HG03196 (cell line): ENCODE measurements around the gene THOC3.
"Not testable (repeated sequence)": the region's sequence is repeated elsewhere in the genome, so short reads cannot be mapped to it uniquely, and the experiment has no call there.

ENCODE experiments used
- ATAC-seq: cut with Tn5 transposase; IDR thresholded peaks from one replicate; pipeline ENCODE4 v1.9.1; 2021; ENCODE audit not compliant: unreplicated experiment

The THOC3 gene

DNA sequence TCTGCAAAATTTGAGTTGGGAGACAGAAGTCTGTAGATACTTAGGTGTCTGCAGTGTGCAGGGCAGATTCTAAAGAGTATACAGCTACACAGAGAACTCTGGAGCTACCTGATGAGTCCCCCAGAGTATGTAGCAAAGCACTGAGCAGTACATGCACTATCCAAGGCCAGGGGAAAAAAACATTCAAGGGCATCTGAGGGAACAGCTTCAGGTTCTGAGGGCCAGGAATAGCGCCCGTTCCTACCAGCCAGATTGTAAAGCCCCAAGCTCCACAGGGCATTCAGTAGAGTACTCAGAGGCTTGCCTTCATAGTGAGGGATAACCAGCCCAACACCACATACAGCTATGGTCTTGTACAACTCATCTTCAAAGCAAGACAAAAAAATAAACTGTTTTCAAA, 27.5 kb downstream of the THOC3 start:
- not testable (repeated sequence) for ATAC-seq

DNA sequence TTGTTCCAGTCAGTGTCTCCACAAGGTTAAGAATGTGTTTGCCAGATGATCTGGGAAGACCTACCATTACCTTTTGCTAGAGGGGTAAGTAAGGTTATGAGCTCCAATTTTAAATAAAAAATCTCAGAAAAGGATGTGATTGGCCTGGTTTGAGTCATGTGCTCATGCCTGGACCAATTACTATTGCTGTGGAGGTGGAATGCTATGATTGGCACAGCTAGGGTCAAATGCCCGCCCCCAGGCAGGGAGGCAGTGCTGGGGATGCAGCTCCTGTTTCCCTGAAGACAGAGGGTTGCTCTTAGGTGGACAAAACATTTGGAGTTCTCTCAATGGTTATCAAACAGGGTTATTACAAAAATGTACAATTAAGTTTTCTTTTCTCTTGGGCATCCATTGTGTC, 29.6 kb downstream of the THOC3 start:
- not testable (repeated sequence) for ATAC-seq

DNA sequence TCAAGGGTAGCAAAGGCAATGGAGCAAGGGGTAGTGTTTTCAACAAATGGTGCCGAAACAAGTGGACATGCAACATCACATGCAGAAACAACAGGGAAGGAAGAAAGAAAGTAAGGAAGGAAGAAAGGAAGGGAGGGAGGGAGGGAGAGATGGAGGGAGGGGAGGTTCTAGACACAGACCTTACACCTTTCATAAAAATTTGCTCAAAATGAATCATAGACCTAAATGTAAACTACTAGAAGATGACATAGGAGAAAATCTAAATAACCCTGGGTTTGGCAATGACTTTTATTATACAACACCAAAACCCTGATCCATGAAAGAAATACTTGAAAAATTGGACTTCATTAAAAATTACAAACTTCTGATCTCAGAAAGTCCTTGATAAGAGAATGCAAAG, 39.4 kb downstream of the THOC3 start:
- not testable (repeated sequence) for ATAC-seq

DNA sequence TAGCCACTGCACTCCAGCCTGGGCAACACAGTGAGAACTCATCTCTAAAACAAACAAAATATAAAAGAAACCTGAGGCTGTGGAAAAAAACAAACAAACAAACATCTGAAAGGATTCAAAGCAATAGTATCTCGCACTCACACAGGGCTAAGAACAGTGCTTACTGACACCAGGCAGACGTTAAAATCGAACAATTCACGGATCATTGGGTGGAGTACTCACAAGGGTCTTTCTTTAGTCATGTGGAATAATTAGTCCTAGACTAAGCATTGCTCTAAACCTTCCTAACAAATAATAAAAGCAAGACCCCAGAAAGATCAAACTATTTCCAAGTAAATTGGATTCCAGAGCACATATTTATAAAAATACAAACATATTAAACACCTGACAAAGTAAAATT, 43.0 kb downstream of the THOC3 start:
- not testable (repeated sequence) for ATAC-seq

DNA sequence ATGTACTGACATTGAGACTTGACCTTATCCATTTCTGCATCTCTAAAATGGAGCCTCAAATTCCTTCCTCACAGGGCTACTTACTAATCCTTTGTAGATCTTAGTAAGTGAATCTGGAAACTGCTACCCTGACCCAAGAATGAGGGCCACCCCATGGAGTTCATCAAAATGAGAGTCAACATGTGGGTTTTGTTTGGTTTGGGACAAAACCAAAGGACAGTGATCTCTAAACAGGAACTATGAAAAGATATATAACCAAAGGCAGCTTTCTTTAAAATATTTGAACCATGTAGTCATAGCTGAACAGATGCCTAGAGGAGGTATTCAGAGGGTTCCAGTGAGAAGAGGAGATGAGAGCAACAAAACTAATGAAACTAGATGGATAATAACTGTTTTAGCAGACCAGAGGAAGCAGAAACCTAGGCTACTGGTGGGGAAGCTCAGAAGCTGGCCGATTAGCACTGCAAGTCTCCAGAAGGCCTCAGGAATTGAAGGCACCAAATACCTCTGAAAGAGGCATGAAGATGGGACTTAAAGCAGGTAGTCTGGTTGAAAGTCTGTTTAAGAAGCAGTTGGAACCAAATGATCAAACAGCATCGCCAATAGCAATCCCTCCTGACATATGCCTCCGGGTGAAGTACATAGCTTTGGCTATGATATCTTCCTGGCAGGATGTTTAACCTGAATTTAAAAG, 45.8 kb downstream of the THOC3 start:
- no peak for ATAC-seq

DNA sequence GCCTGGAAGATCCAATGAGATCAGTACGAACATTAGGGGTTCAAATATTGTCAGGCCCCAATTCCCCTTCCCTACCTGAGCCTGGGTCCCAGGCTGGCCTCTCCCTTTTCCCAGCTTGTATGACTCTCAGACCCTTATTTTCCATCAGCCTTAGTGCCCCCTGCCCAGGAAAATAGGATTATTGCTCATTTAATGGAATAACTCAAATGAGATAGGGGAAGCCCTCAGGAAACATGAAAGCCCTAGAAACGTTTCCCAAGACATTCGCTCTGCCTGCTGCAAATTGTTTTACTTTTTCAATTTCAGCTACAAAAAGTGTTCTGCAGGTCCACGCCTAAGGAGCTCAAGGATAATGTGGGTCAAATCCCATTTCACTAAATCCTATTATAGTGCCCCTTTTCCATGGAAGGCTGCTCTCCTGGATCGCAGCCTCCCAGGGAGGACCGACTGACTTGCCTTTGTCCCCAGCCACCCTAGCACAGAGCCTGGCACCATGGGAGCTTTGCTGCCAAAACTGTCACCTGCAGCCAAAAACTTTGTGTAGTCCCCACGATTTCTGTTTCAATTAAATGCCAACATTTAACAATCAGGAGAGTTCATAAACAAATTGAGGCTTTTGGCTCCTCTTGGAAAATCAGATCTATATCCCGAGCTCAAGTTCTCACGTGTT, 46.9 kb downstream of the THOC3 start:
- no peak for ATAC-seq

DNA sequence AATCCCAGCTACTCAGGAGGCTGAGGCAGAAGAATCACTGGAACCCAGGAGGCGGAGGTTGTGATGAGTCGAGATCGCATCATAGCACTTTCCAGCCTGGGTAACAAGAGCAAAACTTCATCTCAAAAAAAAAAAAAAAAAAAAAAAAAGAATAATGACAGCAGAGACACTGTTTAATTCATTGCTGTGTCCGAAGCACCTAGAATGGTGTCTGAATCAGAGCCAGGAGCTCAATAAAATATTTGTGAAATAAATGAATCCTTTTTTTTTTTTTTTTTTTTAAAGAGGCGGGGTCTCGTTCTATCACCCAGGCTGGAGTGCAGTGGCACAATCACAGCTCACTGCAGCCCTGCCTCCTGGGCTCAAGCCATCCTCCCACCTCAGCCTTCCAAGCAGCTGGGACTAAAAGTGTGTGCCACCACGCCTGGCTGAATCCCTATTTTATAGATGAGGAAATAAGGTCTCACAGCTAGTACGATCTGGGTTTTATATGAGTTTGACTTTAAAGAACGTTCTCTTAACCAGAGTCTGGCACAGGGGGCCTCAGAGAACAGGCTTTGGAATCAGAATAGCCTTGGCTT, 47.8 kb downstream of the THOC3 start:
- ATAC-seq: no peak

DNA sequence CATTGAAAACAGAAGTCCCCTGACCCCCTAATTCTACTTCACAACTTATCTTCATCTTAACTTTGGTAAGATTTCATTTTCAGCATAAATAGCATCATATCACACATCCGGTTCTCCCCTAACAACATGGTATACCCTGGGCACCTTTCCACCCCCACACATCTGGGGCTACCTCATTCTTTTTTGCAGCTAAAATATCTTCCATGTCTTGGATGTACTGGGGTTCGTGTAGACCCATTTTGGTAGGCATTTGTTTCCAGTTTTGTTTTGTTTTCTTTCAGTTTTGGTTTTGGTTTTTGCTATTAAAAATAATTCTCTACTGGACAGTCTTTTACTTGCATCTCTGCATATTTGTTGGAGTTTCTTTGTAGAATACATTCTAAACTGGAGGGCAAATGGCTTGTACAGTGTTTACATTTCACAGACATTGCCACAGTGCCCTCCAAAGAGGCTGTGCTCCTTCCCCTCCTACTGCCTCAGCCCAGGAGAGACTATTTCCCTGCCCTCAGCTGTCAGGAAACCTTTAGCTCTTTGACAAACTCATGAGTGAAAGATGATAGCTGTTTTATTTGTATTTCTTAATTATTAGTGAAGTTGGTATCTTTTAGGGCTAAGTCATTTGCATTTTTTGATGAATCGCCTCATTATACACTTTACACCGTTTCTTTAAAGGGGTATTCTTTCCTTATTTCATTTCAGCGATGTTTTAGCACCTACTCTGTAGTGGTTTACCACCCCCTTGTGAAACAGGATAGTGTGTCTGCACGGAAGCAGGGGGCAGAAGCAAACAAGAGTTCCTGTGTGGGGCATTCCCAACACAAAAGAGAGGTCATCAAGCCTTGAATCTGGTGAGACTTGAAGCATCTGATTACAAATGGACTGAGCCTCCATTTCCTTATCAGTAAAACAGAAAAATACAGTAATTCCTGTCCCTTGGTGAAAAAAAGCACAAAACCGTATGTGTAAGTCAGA, 52.8 kb downstream of the THOC3 start:
- not testable (repeated sequence) for ATAC-seq

DNA sequence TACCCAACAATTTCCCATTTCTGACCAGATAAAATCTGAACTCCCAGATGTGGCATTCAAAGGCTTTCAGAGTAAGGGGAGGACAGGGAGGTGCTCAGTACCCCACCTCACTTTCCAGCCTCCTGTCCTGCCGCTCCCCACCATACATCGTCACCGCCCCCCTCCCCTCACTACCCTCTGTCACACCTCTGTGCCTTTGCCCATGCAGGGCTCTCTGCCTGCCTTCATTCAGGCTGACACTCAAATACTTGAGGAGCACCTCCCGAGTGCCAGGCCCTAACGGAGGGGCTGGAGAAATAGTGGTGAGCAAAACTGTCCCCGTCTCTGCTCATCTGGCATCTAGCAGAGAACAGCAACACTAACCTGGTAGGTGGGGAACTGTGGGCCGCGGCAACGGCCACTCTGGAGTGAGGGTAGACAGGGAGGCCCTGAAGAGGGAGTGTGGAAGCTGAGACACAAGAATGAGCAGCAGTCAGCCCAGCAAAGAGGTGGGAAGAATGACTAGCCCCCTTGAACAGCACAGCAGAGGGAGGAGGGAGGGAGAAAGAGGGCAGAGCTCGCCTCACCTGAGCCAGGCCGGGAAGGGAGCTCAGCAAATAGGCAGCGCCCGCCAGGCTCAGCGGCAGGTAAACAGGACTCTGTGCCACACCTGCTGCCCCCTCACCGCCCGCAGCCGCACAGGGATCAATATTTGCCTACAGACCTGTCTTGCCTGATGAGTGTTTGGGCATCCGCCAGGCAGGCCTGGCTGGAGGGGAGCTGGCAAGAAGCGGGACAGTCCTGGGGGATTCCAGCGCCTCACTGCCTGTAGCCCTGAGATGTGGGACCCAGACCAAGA, 54.1 kb downstream of the THOC3 start:
- not testable (repeated sequence) for ATAC-seq

DNA sequence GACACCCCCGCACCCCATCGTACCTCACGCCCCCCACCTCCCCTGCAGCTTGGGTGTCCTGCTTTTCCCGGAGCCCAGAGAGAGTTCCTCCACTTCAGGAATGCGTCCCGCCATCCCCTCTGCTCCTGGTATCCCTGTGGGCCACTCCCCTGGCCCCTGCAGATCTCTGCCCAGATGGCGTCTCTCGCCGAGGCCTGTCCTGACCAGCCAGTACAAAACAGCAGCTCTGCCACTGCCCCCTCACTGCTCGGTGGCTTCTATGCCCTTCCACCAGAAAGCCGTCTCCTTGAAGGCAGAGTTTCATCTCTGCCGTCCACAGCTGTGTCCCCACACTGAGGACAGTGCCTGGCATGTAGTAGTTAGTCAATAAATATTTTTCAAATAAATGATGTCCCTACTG, 58.0 kb downstream of the THOC3 start:
- ATAC-seq: not testable (repeated sequence)
